Measurements from ENCODE around the gene DHX35. TPM values are rescaled to one million over a fixed set of nuclear protein-coding genes. Genes with fewer than 3 reads are reported as not detected.

DHX35 gene
- total and polyA plus RNA-seq, 10 of the 15 experiments (the other 5 are each of a cell fraction or from before 2014, with no cell fraction given), result 4.3 to 21.6 (median 14.9) TPM

GRCh38 chr20:38935285-38935684 lies 26.9 kb upstream of the DHX35 start:
- SMC1A ChIA-PET (ENCODE audit: uncharacterized antibody, unreplicated experiment), result no interaction called here
- POLR2A ChIA-PET, result no interaction called here
- H3K4me1 ChIP-seq (ENCODE audit: control insufficient read depth, insufficient read depth, low read length), result no peaks in the 10 kb centered on the region; the same call in 1 of the 2 replicates
- CTCF ChIA-PET, result interaction anchor here (1.1 kb wide), 1 partner anchor 102 kb away, joined by 3 read pairs; no protein-coding TSS in a partner anchor
- DNase-seq (ENCODE audit: low read depth, low spot score), result no peak
- RAD21 ChIA-PET (ENCODE audit: unreplicated experiment), result interaction anchor here (11.9 kb wide), 1 partner anchor 113 kb away, joined by 91 read pairs; no protein-coding TSS in a partner anchor
- no TSS peak for BruUV-seq (replicated peaks)
- FAIRE-seq, result no peak
- ATAC-seq, result peak; percentile 69
- H3K27ac ChIP-seq (ENCODE audit: control insufficient read depth, insufficient read depth), result no peak overlapping the region
- no peaks in the 10 kb centered on the region for H4K20me1 ChIP-seq (ENCODE audit: control insufficient read depth, insufficient read depth)
- H3K9me3 ChIP-seq (replicated peaks; ENCODE audit: control insufficient read depth, insufficient read depth, low read length), result no peaks in the 10 kb centered on the region
- intact Hi-C loops (cut with micrococcal nuclease; ENCODE audit: unreplicated experiment), result no loop called here
- peaks cover 17 to 25% of the 10 kb centered on the region in 2 experiments for H3K36me3 ChIP-seq (ENCODE audit: control insufficient read depth in 2 of 2, insufficient read depth in 2 of 2, low read length in 1 of 2)
- in situ Hi-C loops (cut with MboI), result no loop called here
- WGBS (ENCODE audit: insufficient coverage, insufficient replicate concordance, low lambda C conversion rate, missing lambda C conversion rate), result 56% methylated on average over 3 of the region's 3 CpGs
- H3K4me3 ChIP-seq, result no peak overlapping the region
- H3K79me2 ChIP-seq (ENCODE audit: control insufficient read depth, insufficient read depth, low read length), result peaks cover 92% of the 10 kb centered on the region
- H2AFZ ChIP-seq (ENCODE audit: control insufficient read depth, low read depth, low read length), result no peak overlapping the region
- no peaks in the 10 kb centered on the region for H3K27me3 ChIP-seq (replicated peaks in 1 of 2; ENCODE audit: control insufficient read depth in 2 of 2, insufficient read depth in 2 of 2, low read length in 1 of 2)
- H3K9ac ChIP-seq (ENCODE audit: control insufficient read depth, insufficient read depth, low read length), result no peak overlapping the region
- no peak overlapping the region; the same call in 1 of the 2 replicates for H3K4me2 ChIP-seq (ENCODE audit: control insufficient read depth, insufficient read depth)
- TF ChIP-seq E2F8 (IDR thresholded peaks at IDR 0.05; ENCODE audit: low read depth, partially characterized antibody) (no peak), ZBED1 (IDR thresholded peaks at IDR 0.05; ENCODE audit: borderline replicate concordance) (no peak), SMARCA5 (IDR thresholded peaks at IDR 0.05) (no peak), CTCF (IDR thresholded peaks at IDR 0.05 in 2 of 3, conservative IDR thresholded peaks at IDR 0.05 in 1 of 3; ENCODE audit: control insufficient read depth in 2 of 3, extremely low read depth in 1 of 3, insufficient read depth in 1 of 3, low read depth in 3 of 3, low read length in 3 of 3) (peak; percentile 10 to 39 (median 20); a peak in 3 of 6 replicates), REST (IDR thresholded peaks at IDR 0.05; ENCODE audit: low read depth, low read length) (no peak), BCL11A (IDR thresholded peaks at IDR 0.05; ENCODE audit: low read depth, low read length) (no peak), NFYA (IDR thresholded peaks at IDR 0.05; ENCODE audit: borderline replicate concordance, low read depth, low read length) (no peak), FOXM1 (IDR thresholded peaks at IDR 0.05; ENCODE audit: low read depth, low read length) (no peak), SP1 (IDR thresholded peaks at IDR 0.05; ENCODE audit: low read depth, low read length) (no peak), SKIL (IDR thresholded peaks at IDR 0.05; ENCODE audit: low read depth, poor library complexity, severe bottlenecking) (no peak), SMC3 (IDR thresholded peaks at IDR 0.05; ENCODE audit: borderline replicate concordance, low read length) (peak; percentile 34; the same call in 1 of the 2 replicates), ZNF217 (IDR thresholded peaks at IDR 0.05) (no peak), CHD2 (IDR thresholded peaks at IDR 0.05; ENCODE audit: borderline replicate concordance, low read depth, low read length) (no peak), ZSCAN29 (IDR thresholded peaks at IDR 0.05) (no peak), CHD4 (IDR thresholded peaks at IDR 0.05) (no peak)
